Skeletal muscle cell (primary cell): ENCODE data around the gene MAP3K21.

ENCODE experiments used
- DNase-seq: peaks from one replicate; pipeline ENCODE4 v3.0.0-alpha.2; 2010; ENCODE audit warnings: low read depth
- H3K4me3 ChIP-seq: 2 replicates; pipeline ENCODE4 v1.5.1; 2011; ENCODE audit warnings: low read depth, mild to moderate bottlenecking, control low read depth, low read length, moderate library complexity

Gene MAP3K21

GRCh38 chr1:233412812-233413211, 85.3 kb downstream of the MAP3K21 start:
- no peak for DNase-seq

DNA sequence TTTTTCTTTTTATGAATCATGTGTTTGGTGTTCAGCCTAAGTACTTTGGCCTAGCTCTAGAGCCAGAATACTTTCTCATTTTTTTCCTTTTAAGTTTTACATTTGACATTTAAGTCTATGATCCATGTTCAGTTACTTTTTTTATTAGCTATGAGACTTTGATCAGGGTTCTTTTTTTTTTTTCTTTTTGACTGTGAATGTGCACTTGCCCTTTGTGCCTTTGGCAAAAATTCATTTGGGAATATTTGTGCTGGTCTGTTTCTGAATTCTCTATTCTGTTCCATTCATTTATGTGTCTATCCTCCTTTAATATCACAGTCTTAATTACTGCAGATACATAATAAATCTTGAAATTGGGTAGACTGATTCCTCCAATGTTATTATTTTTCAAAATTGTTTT, 93.8 kb downstream of the MAP3K21 start:
- DNase-seq = no peak
- no peak overlapping the region for H3K4me3 ChIP-seq

More at GRCh38 chr1:233412812-233413211, 85.3 kb downstream of the MAP3K21 start:
- H3K4me3 ChIP-seq = no peak overlapping the region

- no peak for DNase-seq
- no peak overlapping the region for H3K4me3 ChIP-seq
Measured at GRCh38 chr1:233424779-233425178, 97.3 kb downstream of the MAP3K21 start.

- no peak for DNase-seq
Measured at GRCh38 chr1:233427907-233428306, 100.4 kb downstream of the MAP3K21 start.

GRCh38 chr1:233431753-233432403, 104.4 kb downstream of the MAP3K21 start:
- H3K4me3 ChIP-seq = no peak overlapping the region

More at GRCh38 chr1:233427907-233428306, 100.4 kb downstream of the MAP3K21 start:
- no peak overlapping the region for H3K4me3 ChIP-seq

GRCh38 chr1:233432916-233433315, 105.4 kb downstream of the MAP3K21 start:
- DNase-seq = no peak
- no peak overlapping the region for H3K4me3 ChIP-seq

More at GRCh38 chr1:233431753-233432403, 104.4 kb downstream of the MAP3K21 start:
- no peak for DNase-seq

DNA sequence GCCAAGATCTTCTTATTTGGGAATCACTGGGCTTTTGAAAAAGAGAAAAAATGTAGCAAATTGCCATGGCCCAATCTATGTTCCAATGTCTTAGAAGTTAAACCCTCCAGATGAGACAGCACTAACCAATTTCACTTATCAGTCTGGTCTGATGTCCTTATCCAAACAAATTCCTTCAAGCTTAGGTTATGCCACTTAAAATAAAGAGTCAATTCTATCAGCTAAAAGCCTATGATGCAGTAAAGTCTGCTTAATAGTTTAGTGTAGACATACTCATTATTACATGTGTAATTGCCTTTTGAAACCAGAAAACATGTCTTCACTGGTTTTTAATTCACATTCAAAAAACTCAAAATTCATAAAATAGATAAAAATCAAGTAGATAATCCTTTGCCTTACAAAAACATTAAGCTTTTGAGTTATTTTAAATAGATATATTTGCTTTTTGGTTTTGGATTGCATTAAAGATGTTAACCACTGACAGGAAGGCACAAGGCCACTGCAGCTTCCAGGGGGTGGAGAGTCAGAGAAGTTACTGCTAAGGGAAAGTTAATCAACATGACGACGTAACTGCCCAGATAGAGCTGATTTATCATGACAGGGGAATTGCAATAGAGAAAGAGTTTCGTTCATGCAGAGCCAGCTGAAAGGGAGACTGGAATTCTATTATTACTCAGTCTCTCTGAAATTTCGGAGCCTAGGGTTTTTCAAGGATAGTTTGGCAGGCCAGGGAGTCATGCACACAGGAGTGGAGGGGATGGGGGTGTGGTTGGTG, 106.1 kb downstream of the MAP3K21 start:
- no peak for DNase-seq
- no peak overlapping the region for H3K4me3 ChIP-seq
